HG03196 (cell line): ENCODE measurements around the gene IL22RA1.

Experiments used
- ATAC-seq: cut with Tn5 transposase; IDR thresholded peaks from one replicate; pipeline ENCODE4 v1.9.1; 2021; ENCODE audit not compliant: unreplicated experiment

IL22RA1 gene

DNA sequence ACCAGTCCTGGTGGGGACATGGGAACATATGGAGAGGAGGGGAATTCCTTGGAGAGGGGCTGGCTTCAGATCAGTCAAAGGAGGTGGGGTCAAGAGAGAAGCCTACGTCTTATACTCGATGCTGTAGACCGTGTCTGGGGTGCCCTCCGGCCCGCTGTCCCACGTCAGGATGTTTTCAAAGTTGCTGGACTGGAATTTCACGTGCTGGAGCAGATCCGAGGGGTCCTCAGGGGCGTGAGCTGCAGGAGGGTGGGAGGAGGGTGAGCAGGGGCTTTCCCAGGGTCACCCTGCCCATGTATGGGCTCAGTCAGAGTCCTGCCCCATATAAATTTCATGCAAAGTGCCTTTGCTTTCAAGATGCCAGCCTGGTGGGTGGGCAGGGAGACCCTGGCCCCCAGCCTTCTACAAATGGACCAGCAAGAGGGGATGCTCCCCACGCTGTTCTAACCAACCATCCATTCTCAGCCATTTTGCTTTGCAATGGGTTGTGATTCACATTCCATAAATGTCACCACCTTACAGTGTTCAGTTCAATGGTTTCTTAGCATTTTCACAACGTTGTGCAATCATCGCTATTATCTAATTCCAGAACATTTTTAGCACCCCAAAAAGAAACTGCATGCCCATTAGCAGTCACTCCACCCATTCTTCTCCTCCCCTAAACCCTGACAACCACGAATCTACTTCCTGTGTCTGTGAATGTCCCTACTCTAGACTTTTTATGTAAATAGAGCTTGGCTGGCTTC is 4.3 kb downstream of the IL22RA1 start:
- ATAC-seq, result no peak

DNA sequence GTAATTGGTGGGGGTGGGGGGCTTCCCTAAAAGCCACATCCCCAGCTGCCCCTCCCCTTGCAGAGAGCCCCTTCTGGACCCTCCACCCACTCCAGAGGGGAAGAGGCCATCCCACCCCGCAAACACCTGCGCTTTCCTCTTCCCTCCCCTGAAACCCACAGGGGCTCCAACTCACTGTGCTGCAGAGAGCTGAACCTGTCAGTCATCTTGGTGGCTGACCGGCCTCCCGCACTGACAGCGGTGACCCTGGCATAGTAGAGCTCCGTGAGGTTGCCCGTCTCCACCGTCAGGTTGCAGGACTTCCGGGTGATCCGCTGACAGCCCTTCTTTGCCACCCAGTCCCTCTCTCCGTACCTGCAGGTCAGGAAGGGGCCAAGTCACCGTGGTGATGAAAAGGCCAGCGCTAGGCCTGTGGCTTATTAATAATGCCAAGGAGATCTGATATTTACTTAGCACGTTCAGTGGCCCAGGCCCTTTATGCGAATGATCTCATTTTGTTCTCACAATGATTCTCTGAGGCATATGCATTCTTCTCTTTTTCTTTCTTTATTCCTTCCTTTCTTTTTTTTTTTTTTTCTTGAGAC is 5.9 kb downstream of the IL22RA1 start:
- ATAC-seq, result no peak

DNA sequence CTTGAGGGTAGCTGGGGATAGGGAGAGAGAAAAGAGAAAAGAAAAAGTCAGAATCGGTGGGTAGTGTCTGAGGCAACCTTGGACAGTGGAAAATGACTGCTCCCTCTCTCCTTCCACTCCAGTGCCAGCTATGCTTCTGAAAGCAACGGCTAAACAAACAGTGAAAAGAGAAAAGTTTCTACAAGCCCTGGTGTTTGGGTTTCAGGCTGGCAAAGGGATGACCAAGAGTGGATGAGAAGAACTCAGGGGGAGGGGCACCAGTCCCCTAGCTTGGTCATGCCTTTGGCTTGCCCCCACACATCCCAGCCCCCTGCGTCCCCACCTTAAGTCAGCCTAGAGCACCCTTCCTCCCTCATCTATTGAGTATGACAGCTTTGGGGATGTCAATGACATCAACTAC is 8.6 kb downstream of the IL22RA1 start:
- ATAC-seq, result no peak

DNA sequence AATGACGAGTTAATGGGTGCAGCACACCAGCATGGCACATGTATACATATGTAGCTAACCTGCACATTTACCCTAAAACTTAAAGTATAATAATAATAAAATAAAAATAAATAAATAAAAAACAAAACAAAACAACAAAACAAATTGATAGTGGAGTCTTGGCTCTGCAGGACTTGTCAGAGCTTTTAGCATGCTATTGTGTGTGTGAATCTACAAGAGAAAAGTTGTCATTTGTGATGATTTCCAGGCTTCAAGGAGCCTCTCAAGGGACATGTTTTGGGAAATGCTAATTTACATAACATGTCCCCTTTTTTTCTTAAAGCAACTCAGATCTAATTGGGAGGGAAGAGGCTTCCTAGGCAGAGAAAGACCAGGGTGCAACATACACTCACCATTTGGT is 9.1 kb downstream of the IL22RA1 start:
- no peak for ATAC-seq

DNA sequence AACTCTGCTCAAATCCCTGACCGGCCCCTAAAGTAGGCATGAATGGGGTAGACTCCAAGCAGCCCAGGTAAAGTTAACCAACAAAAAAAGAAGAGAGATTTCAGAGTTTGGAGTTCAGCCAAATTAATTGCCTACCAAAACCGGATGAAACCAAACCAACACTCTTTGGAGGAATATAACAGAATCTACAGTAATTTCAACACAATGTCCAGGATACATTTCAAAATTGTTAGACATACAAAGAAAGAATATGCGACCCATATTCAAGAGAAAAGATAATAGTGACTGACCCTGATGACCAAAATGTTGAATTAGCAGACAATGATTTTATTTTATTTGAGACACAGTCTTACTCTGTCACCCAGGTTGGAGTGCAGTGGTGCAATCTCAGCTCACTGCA is 12.6 kb downstream of the IL22RA1 start:
- no peak for ATAC-seq

DNA sequence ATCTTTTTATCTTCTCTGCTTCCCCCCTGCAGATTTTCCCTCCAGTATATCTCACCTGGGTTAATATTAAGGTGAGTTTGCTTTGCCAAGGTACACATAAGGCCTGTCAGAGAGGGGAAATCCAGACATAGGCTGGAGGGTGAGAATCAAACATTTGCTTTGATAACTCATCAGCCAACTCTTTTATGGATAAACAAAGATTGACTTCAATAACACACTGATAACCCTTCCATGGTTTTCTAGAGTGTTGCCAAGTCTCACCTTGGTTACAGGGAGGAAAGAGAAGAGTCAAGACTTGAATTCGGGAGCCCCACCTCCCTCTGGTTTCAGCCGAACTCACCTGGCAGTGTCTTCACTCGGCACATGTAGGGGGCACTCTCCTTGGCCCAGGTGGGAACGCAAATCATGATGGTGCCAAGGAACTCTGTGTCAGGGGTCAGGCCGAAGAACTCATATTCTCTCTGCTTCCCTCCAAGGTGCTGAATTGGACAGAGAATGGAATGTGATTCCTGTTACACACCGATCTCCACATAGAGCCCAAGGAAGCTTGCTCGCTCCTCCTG is 15.1 kb downstream of the IL22RA1 start:
- no peak for ATAC-seq

DNA sequence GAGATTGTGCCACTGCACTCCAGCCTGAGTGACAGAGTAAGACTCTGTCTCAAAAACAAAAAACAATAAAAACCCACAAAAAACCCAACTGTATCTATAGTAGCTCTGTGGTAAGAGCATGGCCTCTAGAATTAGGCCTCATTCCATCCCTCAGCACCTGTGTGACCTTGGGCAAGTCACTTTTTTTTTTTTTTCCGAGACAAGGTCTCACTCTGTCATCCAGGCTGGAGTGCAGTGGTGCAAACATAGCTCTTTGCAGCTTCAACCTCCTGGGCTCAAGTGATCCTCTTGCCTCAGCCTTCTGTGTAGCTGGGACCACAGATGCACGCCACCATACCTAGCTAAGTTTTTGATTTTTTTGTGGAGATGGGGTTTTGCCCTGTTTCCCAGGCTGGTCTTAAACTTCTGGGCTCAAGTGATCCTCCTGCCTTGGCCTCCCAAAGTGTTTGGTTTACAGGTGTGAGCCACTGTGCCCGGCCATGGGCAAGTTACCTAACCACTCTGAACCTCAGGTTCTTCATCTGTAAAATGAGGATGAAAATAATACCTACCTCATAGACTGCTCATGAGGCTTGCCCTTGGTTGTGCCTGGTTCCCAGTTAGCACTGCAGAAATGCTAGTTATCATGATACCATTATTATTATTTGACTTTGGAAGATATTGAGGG is 15.7 kb downstream of the IL22RA1 start:
- no peak for ATAC-seq

DNA sequence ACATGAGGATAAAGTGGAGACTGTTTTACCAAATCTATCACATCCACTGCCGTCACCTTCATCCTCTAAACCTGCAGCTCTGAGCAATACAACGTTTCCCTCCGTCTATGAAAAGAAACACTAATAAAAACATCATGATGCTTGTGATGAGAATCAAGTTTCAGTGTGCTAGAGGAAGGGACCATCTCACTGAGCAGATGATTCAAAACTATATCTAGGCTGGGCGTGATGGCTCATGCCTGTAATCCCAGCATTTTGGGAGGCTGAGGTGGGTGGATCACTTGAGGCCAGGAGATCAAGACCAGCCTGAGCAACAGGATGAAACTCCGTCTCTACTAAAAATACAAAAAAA is 16.3 kb downstream of the IL22RA1 start:
- no peak for ATAC-seq

DNA sequence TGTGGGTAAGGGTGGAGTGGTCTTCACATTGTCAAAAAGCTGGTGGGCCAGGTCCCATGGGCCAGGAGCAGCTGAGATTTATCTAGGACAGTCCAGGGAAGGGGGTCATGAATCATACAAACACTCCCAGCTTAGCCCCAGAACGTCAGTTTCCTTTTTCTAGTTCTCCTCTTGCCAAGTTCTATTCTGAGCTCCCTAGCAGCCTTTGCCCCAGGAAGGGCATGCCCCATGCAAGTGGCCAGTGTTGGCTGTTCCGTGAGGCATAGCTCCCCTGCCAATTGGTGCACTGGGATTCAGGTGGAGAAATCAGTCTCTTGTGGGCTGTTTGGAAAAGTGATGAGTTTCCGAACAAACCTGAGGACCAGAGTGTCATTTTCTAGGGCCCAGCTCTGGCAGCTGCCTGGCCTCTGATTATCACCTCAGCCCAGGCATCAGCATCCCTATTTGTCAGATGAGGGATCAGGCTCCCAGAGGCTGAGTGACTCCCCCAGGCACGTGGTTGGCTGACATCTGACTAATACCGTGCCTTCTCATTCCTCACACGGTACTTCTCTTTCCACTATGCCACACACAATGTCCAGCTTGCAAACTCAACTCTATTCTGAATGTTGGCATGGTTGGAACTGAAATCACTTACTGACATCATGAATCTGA is 16.8 kb downstream of the IL22RA1 start:
- ATAC-seq, result no peak

DNA sequence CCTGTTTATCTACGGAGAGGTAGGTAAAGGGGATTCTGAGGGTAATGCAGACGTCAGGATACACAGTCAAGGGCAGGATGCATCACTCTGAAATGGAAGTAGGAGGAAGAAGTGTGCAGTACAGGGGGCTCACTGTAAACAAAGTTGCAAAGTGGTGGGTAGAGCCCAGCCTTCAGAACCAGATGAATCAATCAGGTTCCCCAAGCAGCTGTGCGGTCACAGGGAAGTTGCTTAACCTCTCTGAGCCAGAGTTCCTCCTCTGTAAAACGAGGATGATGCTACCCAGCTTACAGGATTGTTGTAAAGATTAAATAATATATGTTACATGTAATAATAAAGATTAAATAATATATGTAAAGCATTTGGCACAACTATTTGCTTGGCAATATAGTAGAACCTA is 17.5 kb downstream of the IL22RA1 start:
- ATAC-seq, result no peak

DNA sequence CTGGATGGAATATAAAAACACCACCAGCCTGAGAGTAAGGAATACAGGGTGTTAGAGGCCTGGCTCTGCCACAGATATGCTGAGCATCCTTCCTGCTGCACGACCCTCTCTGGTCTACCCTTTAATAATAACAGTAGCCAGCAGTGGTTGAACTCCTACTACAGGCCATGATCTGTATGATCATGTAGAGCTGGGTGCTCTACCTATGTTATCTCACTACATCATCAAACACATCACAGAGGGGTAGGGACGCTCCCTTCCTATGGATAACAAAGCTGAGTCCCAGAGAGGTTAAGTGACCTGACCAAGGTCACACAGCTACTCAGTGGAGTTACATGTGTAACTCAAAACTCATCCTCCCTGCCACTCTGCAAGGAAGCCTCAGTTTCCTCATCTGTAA is 18.0 kb downstream of the IL22RA1 start:
- no peak for ATAC-seq

DNA sequence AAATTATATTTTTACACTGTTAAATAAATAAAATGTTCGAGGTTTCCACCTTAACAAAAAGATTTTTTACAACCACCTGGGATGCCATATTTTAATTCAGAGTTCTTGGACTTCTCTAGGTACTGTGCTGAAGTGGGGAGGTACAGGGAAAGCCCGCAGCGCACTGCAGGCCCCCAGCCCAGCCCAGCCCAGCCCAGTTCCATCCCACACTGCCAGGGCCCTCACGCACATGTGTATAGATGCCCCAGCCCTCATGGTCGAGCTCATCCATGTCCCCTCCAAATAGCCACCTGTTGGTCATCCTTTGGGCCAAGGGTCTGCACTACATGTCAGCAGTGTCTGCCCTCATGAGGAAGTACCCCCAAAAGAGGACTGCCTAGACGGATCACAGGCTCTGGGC is 19.3 kb downstream of the IL22RA1 start:
- no peak for ATAC-seq

DNA sequence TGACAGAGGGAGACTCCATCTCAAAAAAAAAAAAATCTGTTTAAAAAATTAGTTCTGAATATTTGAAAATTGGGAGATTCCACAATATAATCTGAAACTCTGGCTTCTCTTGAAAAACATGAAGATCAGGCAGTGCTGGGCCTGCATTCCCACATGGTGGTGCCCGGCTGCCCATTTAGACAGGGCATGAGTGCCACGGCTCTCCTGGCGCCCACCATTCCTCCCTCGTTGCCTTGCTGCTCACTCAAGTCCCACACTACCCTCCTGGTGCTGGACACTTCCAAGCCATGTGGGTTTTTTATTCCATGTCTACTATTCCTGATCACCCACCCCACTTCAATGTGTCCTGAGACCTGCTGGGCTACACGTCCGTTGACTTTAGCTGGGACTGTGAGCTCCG is 20.2 kb downstream of the IL22RA1 start:
- ATAC-seq, result no peak

DNA sequence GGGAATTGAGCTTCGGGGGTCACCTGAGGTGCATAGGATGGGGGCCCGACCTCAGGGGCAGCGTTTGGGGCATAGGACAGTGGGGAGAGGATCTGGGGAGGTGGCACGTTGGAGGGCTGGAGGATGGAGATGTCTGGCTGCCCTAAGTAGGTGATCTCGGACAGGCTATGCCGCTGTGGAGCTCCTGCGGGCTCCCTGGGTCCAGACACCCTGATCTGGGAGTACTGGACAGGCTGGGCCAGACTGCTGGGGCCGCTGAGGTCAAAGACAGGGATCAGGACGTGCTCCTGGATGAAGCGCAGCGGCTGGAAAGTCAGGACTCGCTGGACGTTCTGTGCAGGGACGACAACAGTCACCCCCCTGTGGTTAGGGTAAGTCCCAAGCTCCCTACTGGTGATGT is 21.5 kb downstream of the IL22RA1 start:
- no peak for ATAC-seq

DNA sequence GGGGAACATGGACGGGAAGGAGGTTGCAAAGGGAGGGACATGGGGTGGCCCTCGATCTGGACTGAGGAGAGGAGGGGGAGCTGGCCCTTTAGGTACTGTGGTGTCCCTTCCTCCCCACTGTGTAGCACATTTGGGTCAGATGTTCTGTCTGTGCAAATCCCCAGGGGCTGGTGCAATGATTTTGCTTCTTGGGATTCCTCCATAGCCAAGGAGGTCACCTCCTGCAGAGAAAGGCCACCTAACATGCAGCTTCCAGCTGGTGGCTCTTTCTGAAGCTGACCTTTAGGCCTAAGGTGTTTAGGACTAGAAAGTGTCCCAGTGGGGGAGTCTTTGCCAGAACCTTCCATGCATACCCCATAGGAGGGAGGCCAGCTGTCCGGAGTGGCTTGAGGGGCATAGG is 22.0 kb downstream of the IL22RA1 start:
- ATAC-seq, result no peak

DNA sequence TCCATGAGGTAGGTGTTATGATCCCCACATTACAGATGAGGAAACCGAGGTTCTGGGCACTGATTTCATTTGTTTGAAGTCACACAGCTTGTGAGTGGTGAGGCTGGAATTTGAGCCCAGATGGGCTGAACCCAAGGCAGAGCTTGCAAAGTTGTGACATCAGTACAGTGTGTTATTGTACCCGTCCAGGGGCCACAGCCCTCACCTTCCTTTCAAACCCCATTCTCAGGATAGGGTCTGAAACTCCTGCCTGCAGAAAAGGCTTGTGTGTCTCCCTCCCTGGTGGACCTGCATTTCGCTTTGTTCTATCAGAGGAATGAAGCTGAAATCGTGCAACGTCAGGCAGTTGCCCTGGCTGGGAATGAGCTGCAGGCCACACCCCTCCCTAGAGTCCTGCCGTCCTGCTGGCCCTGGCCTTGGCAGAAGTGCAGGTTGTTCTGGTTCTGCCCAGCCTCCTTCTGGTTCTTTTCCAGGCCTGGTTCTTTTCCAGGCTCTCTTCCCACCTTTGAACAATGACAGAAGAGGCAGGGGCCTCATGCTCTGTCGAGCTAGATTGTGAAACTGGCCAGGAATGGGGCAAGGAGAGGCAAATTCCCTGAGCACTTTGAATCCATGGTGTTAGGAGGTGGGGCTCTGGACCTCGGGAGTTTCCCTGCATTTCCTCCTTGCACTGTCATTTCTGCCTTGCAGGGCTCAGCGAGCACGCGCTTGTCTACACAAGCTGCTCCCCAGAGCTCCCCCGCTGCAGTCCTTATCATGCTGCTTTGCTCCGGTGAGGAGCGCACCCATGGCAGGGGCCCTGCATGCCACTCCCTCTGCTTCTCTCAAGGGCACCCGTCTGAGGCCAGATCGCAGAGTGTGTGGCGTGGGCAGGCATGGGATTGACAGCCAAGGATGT is 22.8 kb downstream of the IL22RA1 start:
- ATAC-seq, result no peak

DNA sequence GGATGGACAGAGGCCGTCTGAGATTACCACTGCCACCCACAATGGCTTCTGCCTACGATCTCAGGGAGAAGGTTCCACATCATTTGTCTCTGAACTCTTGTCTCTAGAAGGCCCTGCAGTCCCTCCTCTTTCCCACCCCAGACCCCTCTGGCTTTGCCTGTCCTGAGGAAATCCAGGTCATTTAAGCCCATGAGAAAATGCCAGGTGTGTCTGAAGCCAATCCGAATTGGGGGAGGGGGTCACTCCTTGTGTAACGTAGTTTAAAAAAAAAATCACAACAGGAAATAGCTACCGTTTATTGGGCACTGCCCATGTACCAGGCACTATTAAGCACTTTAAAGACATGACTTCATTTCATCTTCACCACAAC is 23.5 kb downstream of the IL22RA1 start:
- ATAC-seq, result no peak

DNA sequence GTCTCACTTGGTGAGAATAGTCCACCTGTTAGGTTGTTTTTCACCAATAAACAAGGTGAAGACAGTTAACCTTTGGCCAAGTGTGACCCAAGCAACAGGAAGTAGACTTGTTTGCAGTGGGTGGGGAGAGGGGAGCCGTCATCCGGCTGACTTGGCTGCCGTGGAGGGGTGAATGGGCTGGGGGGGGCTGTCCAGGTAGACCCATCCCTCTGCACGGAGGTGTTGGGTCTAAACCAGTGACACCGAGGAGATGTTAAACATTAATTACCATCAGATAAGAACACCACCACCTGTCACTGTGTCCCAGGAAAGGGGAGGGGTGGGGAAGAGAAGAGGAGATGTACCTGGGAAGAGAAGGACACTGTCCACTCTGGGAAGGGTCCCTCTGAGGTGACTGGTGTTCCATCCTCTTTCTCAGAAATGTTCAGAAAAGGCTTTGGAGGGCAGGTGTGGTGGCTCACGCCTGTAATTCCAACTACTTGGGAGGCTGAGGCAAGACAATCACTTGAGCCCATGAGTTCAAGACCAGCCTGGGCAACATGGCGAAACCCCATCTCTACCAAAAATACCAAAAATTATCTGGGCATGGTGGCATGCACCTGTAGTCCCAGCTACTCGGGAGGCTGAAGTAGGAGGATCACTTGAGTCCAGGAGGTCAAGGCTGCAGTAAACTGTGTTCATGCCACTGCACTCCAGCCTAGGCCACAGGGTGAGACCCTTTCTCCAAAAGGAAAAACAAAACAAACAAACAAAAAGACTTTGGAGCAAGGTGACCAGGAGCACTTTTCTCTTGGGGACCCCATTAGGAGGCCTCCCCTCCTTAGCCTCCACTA is 24.3 kb downstream of the IL22RA1 start:
- ATAC-seq, result no peak

DNA sequence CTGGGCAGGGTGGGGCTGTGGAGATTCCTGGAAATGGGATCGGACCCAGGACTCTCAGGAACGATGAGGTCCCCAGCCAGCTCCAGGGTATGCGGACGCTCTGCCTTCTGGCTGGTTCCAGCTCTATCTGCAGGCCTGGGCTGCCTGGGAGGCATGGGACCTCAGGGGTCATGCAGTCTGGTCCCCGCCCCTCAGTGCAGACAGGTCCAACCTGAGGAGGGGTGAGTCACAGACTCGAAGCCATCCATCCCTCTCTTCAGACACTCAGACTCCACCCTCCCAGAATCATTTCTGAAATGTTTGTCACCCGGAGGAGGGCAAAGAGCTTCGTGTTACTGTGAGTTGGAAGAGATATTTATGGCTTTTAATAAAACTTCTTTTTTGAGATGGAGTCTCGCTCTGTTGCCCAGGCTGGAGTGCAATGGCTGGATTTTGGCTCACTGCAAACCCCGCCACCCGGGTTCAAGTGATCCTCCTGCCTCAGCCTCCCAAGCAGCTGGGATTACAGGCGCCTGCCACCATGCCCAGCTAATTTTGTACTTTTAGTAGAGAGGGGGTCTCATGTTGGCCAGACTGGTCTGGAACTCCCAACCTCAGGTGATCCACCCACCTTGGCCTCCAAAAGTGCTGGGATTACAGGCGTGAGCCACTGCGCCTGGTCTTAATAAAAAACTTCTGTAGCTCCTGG is 25.1 kb downstream of the IL22RA1 start:
- no peak for ATAC-seq
